Activated effector memory CD4-positive, alpha-beta T cell treated with anti-CD3 and anti-CD28 coated beads, Interleukin-2, amount 50 U/mL, for 16 hours (primary cell): ENCODE results near the gene FOXN3.
"Not testable (repeated sequence)": the region's sequence is repeated elsewhere in the genome, so short reads cannot be mapped to it uniquely, and the experiment has no call there.

Experiments used
- DNase-seq: peaks from one replicate; pipeline ENCODE4 v3.0.0-alpha.2; 2020

Gene FOXN3

GRCh38 chr14:89114109-89114508, 302.9 kb downstream of the FOXN3 start:
- no peak for DNase-seq

GRCh38 chr14:89112720-89113119, 304.3 kb downstream of the FOXN3 start:
- DNase-seq = no peak

DNA sequence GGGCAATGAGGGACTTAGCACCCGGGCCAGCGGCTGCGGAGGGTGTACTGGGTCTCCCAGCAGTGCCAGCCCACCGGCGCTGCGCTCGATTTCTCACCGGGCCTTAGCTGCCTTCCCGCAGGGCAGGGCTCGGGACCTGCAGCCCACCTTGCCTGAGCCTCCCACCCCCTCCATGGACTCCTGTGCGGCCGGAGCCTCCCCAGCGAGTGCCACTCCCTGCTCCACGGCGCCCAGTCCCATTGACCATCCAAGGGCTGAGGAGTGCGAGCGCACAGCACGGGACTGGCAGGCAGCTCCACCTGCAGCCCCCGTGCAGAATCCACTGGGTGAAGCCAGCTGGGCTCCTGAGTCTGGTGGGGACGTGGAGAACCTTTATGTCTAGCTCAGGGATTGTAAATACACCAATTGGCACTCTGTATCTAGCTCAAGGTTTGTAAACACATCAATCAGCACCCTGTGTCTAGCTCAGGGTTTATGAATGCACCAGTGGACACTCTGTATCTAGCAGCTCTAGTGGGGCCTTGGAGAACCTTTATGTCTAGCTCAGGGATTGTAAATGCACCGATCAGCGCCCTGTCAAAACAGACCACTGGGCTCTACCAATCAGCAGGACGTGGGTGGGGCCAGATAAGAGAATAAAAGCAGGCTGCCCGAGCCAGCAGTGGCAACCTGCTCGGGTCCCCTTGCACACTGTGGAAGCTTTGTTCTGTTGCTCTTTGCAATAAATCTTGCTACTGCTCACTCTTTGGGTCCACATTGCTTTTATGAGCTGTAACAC, 305.1 kb downstream of the FOXN3 start:
- DNase-seq = not testable (repeated sequence)

DNA sequence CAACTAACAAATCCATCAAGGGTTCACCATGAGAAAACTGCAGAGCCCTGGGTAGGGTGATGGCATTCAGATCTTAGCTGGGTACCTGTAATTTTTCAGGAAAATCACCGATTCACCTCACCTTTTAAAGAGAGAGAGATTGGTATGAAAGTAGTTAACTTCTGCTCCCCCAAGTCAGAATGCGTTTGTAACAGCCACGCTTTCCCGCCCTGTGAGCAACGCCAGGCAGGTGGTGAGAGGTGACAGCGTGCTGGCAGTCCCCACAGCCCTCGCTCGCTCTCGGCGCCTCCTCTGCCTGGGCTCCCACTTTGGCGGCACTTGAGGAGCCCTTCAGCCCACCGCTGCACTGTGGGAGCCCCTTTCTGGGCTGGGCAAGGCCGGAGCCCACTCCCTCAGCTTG, 305.8 kb downstream of the FOXN3 start:
- DNase-seq = not testable (repeated sequence)

- DNase-seq = no peak
Observed at GRCh38 chr14:89110110-89110509, 306.9 kb downstream of the FOXN3 start.

- DNase-seq = no peak
Observed at GRCh38 chr14:89108608-89109007, 308.4 kb downstream of the FOXN3 start.

DNA sequence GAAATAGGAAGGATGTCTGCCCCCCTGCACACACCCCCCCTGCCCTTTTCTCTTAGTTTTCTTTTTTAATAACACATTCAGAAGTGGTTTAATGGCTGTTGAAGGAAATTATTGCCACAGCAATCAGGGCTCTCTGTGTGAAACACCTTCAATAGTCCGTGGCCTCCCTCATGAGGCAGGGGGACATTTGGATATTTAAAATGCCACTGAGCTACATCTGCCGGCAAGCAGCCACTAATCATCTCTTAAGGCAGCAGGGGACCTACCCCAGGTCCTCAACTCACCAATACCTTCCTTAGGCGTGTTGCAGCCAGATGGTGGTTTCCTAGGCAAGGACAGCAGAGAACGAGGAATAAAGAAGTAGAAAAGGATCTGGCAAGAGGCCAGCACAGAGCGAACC, 309.4 kb downstream of the FOXN3 start:
- DNase-seq = no peak
